HepG2 (cell line): ENCODE measurements around the gene PHF21B. TPM values are rescaled to one million over a fixed set of nuclear protein-coding genes. Genes with fewer than 3 reads are reported as not detected.

Source experiments
- ATAC-seq: fragments of 200-7000 bp; cut with Tn5 transposase; 3 replicates; pipeline ENCODE4 v1.9.1; 2020; ENCODE audit warnings: mild to moderate bottlenecking, moderate library complexity
- BruUV-seq: library from RNA; stranded (reverse); fragments of 400-500 nt; replicated peaks from 2 replicates; lab custom pipeline; 2021; lab: Mats Ljungman, UMichigan
- CTCF ChIA-PET: fragments of 300-600 bp; formaldehyde crosslinking; extraction: SDS; loops from one replicate; lab custom pipeline; 2021; ENCODE audit warnings: low total read pairs, inconsistent platforms, low intra/inter-chr PET ratio; lab: Yijun Ruan, JAX
- POLR2A ChIA-PET: fragments of 350-600 bp; sonication (Branson Sonifier 250); formaldehyde crosslinking; loops from one replicate; lab custom pipeline; 2020; ENCODE audit warnings: antibody characterized with exemption, inconsistent platforms; lab: Yijun Ruan, JAX
- DNase-seq: peaks from one replicate; pipeline ENCODE4 v3.0.0-alpha.2; 2015; ENCODE audit warnings: low spot score
- FAIRE-seq: peaks from 3 replicates; lab custom pipeline; 2011; peaks lifted over from hg19 to GRCh38; lab: Jason Lieb, UNC
- H2AFZ ChIP-seq: one replicate; pipeline ENCODE4 v1.6.1; 2011; ENCODE audit warnings: low read length, inconsistent platforms
- H3K27ac ChIP-seq: fragments of 300-600 bp; 3 replicates; pipeline ENCODE4 v1.8.0; 2011; ENCODE audit warnings: mixed run types, mild to moderate bottlenecking, mixed read lengths, low read length, inconsistent platforms; ENCODE audit not compliant: insufficient read depth; ENCODE audit errors: extremely low read length
- H3K27me3 ChIP-seq, 2 experiments: fragments of 200-600 bp in 1 of 2; 2 replicates in 1 of 2; 3 replicates in 1 of 2; pipeline versions ENCODE4 v1.6.0 to v1.8.0; 2011; ENCODE audit warnings: low read length in 2 of 2, mild to moderate bottlenecking in 2 of 2, moderate library complexity in 2 of 2, inconsistent platforms in 1 of 2; ENCODE audit not compliant: insufficient read depth in 2 of 2, control insufficient read depth in 1 of 2
- H3K36me3 ChIP-seq, 2 experiments: fragments of 200-600 bp in 1 of 2; replicated peaks in 1 of 2; 2 replicates in 1 of 2; 3 replicates in 1 of 2; pipeline versions ENCODE4 v1.5.1 to v1.8.0; 2011; ENCODE audit warnings: low read length in 2 of 2, inconsistent platforms in 1 of 2; ENCODE audit not compliant: insufficient read depth in 2 of 2, control insufficient read depth in 1 of 2
- H3K4me1 ChIP-seq: 2 replicates; pipeline ENCODE4 v1.5.1; 2012; ENCODE audit warnings: low read length, inconsistent platforms; ENCODE audit not compliant: insufficient read depth
- H3K4me2 ChIP-seq: 2 replicates; pipeline ENCODE4 v1.6.0; 2011; ENCODE audit warnings: low read depth, low read length, inconsistent platforms
- H3K4me3 ChIP-seq, 3 experiments: fragments of 200-600 bp in 1 of 3; sonication (generic), shearing (Covaris generic) in 1 of 3; replicated peaks in 1 of 3; 2 replicates each; pipeline ENCODE4 v1.5.1; 2011 to 2016; ENCODE audit warnings: low read length in 3 of 3, inconsistent platforms in 2 of 3, low read depth in 2 of 3, mild to moderate bottlenecking in 2 of 3, control low read depth in 1 of 3, mixed read lengths in 1 of 3; ENCODE audit not compliant: insufficient read depth in 1 of 3
- H3K79me2 ChIP-seq: one replicate; pipeline ENCODE4 v1.6.1; 2011; ENCODE audit warnings: low read length, inconsistent platforms; ENCODE audit not compliant: insufficient read depth
- H3K9ac ChIP-seq: 2 replicates; pipeline ENCODE4 v1.6.0; 2011; ENCODE audit warnings: mild to moderate bottlenecking, low read depth, low read length, inconsistent platforms; ENCODE audit not compliant: insufficient read depth
- H3K9me3 ChIP-seq: 2 replicates; pipeline ENCODE4 v1.5.1; 2012; ENCODE audit warnings: mild to moderate bottlenecking, low read length
- H4K20me1 ChIP-seq: 2 replicates; pipeline ENCODE4 v1.6.0; 2011; ENCODE audit warnings: inconsistent platforms, mild to moderate bottlenecking, low read length, moderate library complexity; ENCODE audit not compliant: insufficient read depth
- HDAC1 ChIP-seq: sonication (generic); formaldehyde crosslinking; IDR thresholded peaks from 2 replicates; pipeline ENCODE4 v1.5.1; 2020; ENCODE audit warnings: mild to moderate bottlenecking, missing genetic modification reagents
- MIER3 ChIP-seq: IDR thresholded peaks from 2 replicates; pipeline ENCODE4 v1.6.1; 2016; ENCODE audit warnings: missing compliant biosample characterization, borderline replicate concordance
- PHF20 ChIP-seq: sonication (generic); formaldehyde crosslinking; IDR thresholded peaks from 2 replicates; pipeline ENCODE4 v1.5.0; 2020; ENCODE audit warnings: mild to moderate bottlenecking, missing genetic modification reagents
- SNAPC2 ChIP-seq: sonication (generic); formaldehyde crosslinking; IDR thresholded peaks from 2 replicates; pipeline ENCODE4 v1.8.1; 2022; ENCODE audit warnings: mild to moderate bottlenecking, missing genetic modification reagents
- ZFP91 ChIP-seq: sonication (generic); formaldehyde crosslinking; IDR thresholded peaks from 2 replicates; pipeline ENCODE4 v1.9.0; 2022; ENCODE audit warnings: missing genetic modification reagents, mild to moderate bottlenecking, borderline replicate concordance
- ZNF101 ChIP-seq: sonication (generic); formaldehyde crosslinking; IDR thresholded peaks from 2 replicates; pipeline ENCODE4 v1.4.0; 2020; ENCODE audit warnings: mild to moderate bottlenecking, low read depth, missing genetic modification reagents, borderline replicate concordance
- ZNF263 ChIP-seq: sonication (generic); formaldehyde crosslinking; IDR thresholded peaks from 2 replicates; pipeline ENCODE4 v1.4.0; 2020; ENCODE audit warnings: missing genetic modification reagents
- ZNF296 ChIP-seq: sonication (generic); formaldehyde crosslinking; conservative IDR thresholded peaks from 2 replicates; pipeline ENCODE4 v1.5.0; 2020; ENCODE audit warnings: mild to moderate bottlenecking, missing genetic modification reagents
- ZNF660 ChIP-seq: sonication (generic); formaldehyde crosslinking; IDR thresholded peaks from 2 replicates; pipeline ENCODE4 v1.5.1; 2020; ENCODE audit warnings: mild to moderate bottlenecking, low read depth, missing genetic modification reagents, borderline replicate concordance
- WGBS: methylation state at CpG from one replicate; pipeline ENCODE4 v1.1.6; 2017; ENCODE audit warnings: low lambda C conversion rate; 5-methylcytosine and 5-hydroxymethylcytosine counted together
- in situ Hi-C: cut with HindIII; loops from 2 replicates; pipeline ENCODE4 v1.10.0; 2017; ENCODE audit warnings: low pct_unique_long_range_greater_than_20kb; ENCODE audit not compliant: extremely low pct_ligation_motif_present
- intact Hi-C: fragments of 100-400 bp; cut with micrococcal nuclease; formaldehyde crosslinking; loops from one replicate; pipeline ENCODE4 v1.10.0; 2022; ENCODE audit not compliant: unreplicated experiment
- polyA plus RNA-seq, 8 experiments: library from polyadenylated mRNA; depleted of rRNA in 3 of 8; stranded (reverse) in 7 of 8; unstranded in 1 of 8; fragments of >200 nt; fragmentation: Illumina TruSeq in 4 of 8; extraction: Trizol in 4 of 8; gene quantifications; 2 replicates each; pipeline versions ENCODE4 v1.2.1 to v1.2.3, GENCODE V29; 2011 to 2016; ENCODE audit warnings: low read depth in 4 of 8, missing spikeins in 1 of 8, mixed read lengths in 1 of 8; ENCODE audit not compliant: insufficient read depth in 1 of 8
- total RNA-seq, 5 experiments: library from RNA; depleted of rRNA; stranded (reverse); fragments of >200 nt; fragmentation: Illumina TruSeq; extraction: Trizol; gene quantifications; 2 replicates each; pipeline ENCODE4 v1.2.3, GENCODE V29; 2016; ENCODE audit warnings: low read depth in 1 of 5
- TF ChIP-seq, protein P1 (sequence below): sonication (generic); formaldehyde crosslinking; IDR thresholded peaks from 2 replicates; pipeline ENCODE4 v1.5.1; 2020; ENCODE audit warnings: missing genetic modification reagents, mild to moderate bottlenecking, borderline replicate concordance

PHF21B gene
- total and polyA plus RNA-seq, 2 of the 13 experiments (the other 11 are each of a cell fraction or from before 2014, with no cell fraction given) = not detected

GRCh38 chr22:44879301-44879680 lies 130.5 kb downstream of the PHF21B start (continued):
- TF ChIP-seq ZFP91 (CRISPR knock-in tag) = no peak
- TF ChIP-seq ZNF263 (CRISPR knock-in tag) = no peak
- no peak for TF ChIP-seq ZNF296 (CRISPR knock-in tag)

- CTCF ChIA-PET = no interaction called here
- Histone ChIP-seq H3K9ac (no peak overlapping the region), H4K20me1 (no peaks in the 10 kb centered on the region), H3K4me2 (no peak overlapping the region), H3K27ac (no peak overlapping the region), H2AFZ (no peak overlapping the region), H3K36me3 (no peaks in the 10 kb centered on the region), H3K4me3 (no peak overlapping the region), H3K9me3 (0 out of 2 replicates have a peak, but pooled peaks cover 6% of the 10 kb centered on the region), H3K79me2 (no peaks in the 10 kb centered on the region), H3K27me3 (peaks cover 5 to 34% of the 10 kb centered on the region in 2 experiments; a peak in 3 of 5 replicates), H3K4me1 (no peaks in the 10 kb centered on the region)
- FAIRE-seq (no peak), ATAC-seq (no peak), DNase-seq (no peak)
- POLR2A ChIA-PET = no interaction called here
- BruUV-seq = no TSS peak
- intact Hi-C loops (no loop called here), in situ Hi-C loops (no loop called here)
- 5% methylated on average over 4 of the region's 14 CpGs for WGBS
- TF ChIP-seq HDAC1 (CRISPR knock-in tag) = no peak
- TF ChIP-seq ZNF660 = no peak
- TF ChIP-seq MIER3 = no peak
- TF ChIP-seq PHF20 = no peak
- no peak for TF ChIP-seq ZNF101 (CRISPR knock-in tag)
- TF ChIP-seq SNAPC2 = no peak
- TF ChIP-seq, protein P1, sequence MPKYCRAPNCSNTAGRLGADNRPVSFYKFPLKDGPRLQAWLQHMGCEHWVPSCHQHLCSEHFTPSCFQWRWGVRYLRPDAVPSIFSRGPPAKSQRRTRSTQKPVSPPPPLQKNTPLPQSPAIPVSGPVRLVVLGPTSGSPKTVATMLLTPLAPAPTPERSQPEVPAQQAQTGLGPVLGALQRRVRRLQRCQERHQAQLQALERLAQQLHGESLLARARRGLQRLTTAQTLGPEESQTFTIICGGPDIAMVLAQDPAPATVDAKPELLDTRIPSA (CRISPR knock-in tag) = no peak
Observed at GRCh38 chr22:44878483-44879300, 131.1 kb downstream of the PHF21B start.
